GM23338 (cell line): ENCODE data around the gene CADPS2. TPM values are rescaled to one million over a fixed set of nuclear protein-coding genes. Genes with fewer than 3 reads are reported as not detected.
A peak's percentile ranks its signal among the peaks of the same experiment; 100 is the strongest.

Experiments
- ATAC-seq: fragments of 200-7000 bp; cut with Tn5 transposase; 3 replicates; pipeline ENCODE4 v1.9.1; 2020
- DNase-seq: peaks from one replicate; pipeline ENCODE4 v3.0.0-alpha.2; 2015; ENCODE audit warnings: low spot score
- H2AFZ ChIP-seq: fragments of 200-600 bp; sonication (generic); 2 replicates; pipeline ENCODE4 v1.8.0; 2016; ENCODE audit warnings: antibody characterized with exemption, mild to moderate bottlenecking, moderate library complexity
- H3F3A ChIP-seq: fragments of 200-600 bp; sonication (generic); replicated peaks from 2 replicates; pipeline ENCODE4 v1.8.0; 2017; ENCODE audit warnings: antibody characterized with exemption, mixed run types, low read depth
- H3K27ac ChIP-seq: fragments of 200-600 bp; sonication (generic); 2 replicates; pipeline ENCODE4 v1.6.1; 2016; ENCODE audit warnings: low read depth
- H3K27me3 ChIP-seq: fragments of 200-600 bp; sonication (generic); 2 replicates; pipeline ENCODE4 v1.8.0; 2016; ENCODE audit warnings: mild to moderate bottlenecking, mixed run types, moderate library complexity; ENCODE audit not compliant: insufficient read depth
- H3K36me3 ChIP-seq: fragments of 200-600 bp; sonication (generic); 2 replicates; pipeline ENCODE4 v1.8.0; 2016; ENCODE audit warnings: mild to moderate bottlenecking; ENCODE audit not compliant: insufficient read depth
- H3K4me1 ChIP-seq: fragments of 200-600 bp; sonication (generic); 2 replicates; pipeline ENCODE4 v1.8.0; 2016; ENCODE audit warnings: mild to moderate bottlenecking, moderate library complexity; ENCODE audit not compliant: insufficient read depth
- H3K4me2 ChIP-seq: fragments of 200-600 bp; sonication (generic); 2 replicates; pipeline ENCODE4 v1.7.1; 2017; ENCODE audit warnings: mixed run types
- H3K4me3 ChIP-seq: fragments of 200-600 bp; sonication (generic); 2 replicates; pipeline ENCODE4 v1.6.1; 2016; ENCODE audit warnings: mixed run types
- H3K79me2 ChIP-seq: fragments of 200-600 bp; sonication (generic); replicated peaks from 2 replicates; pipeline ENCODE4 v1.8.0; 2017; ENCODE audit warnings: mild to moderate bottlenecking; ENCODE audit not compliant: insufficient read depth
- H3K9me2 ChIP-seq: fragments of 200-600 bp; sonication (generic); 2 replicates; pipeline ENCODE4 v1.8.0; 2017; ENCODE audit not compliant: insufficient read depth
- H4K20me1 ChIP-seq: fragments of 200-600 bp; sonication (generic); replicated peaks from 2 replicates; pipeline ENCODE4 v1.8.0; 2017; ENCODE audit warnings: mild to moderate bottlenecking; ENCODE audit not compliant: insufficient read depth
- H3K27ac Mint-ChIP-seq: 2 replicates; pipeline ENCODE4 v1.8.0; 2020; ENCODE audit warnings: inconsistent platforms, mild to moderate bottlenecking, moderate library complexity, mixed read lengths
- H3K27me3 Mint-ChIP-seq: 3 replicates; pipeline ENCODE4 v1.8.0; 2022; ENCODE audit warnings: low read depth, mild to moderate bottlenecking, moderate library complexity, mixed read lengths, inconsistent platforms; ENCODE audit not compliant: insufficient read depth, poor library complexity
- H3K36me3 Mint-ChIP-seq: 3 replicates; pipeline ENCODE4 v1.8.0; 2021; ENCODE audit warnings: low read depth, mild to moderate bottlenecking, inconsistent platforms, moderate library complexity, mixed read lengths
- H3K4me1 Mint-ChIP-seq: 3 replicates; pipeline ENCODE4 v1.8.0; 2020; ENCODE audit warnings: mild to moderate bottlenecking, inconsistent platforms, mixed read lengths
- H3K4me3 Mint-ChIP-seq: 3 replicates; pipeline ENCODE4 v1.8.0; 2021; ENCODE audit warnings: moderate library complexity, mild to moderate bottlenecking, inconsistent platforms, mixed read lengths
- H3K9me3 Mint-ChIP-seq: 3 replicates; pipeline ENCODE4 v1.8.0; 2020; ENCODE audit warnings: moderate library complexity, mild to moderate bottlenecking, inconsistent platforms, mixed read lengths
- EZH2 ChIP-seq: fragments of 200-600 bp; sonication (generic); IDR thresholded peaks from one replicate; pipeline ENCODE4 v1.8.0; 2017; ENCODE audit warnings: antibody characterized with exemption, mild to moderate bottlenecking, low read depth; ENCODE audit not compliant: unreplicated experiment
- POLR2AphosphoS5 ChIP-seq: IDR thresholded peaks from 2 replicates; pipeline ENCODE4 v1.6.1; 2016; ENCODE audit warnings: antibody characterized with exemption, low read depth
- STAT1 ChIP-seq: IDR thresholded peaks from one replicate; pipeline ENCODE4 v1.6.1; 2016; ENCODE audit warnings: antibody characterized with exemption; ENCODE audit not compliant: unreplicated experiment
- polyA plus RNA-seq: library from polyadenylated mRNA; unstranded; fragments of >200 nt; fragmentation: Nextera tagmentation; extraction: Ambion mirVana; gene quantifications from 2 replicates; pipeline ENCODE4 v1.2.1, GENCODE V29; 2016
- total RNA-seq: library from RNA; depleted of rRNA; stranded (reverse); fragments of >200 nt; shearing (Covaris generic); gene quantifications from 2 replicates; pipeline ENCODE4 v1.2.3, GENCODE V29; 2014
- TF ChIP-seq, protein P1 (sequence below): fragments of 250-450 bp; sonication (Bioruptor Pico); IDR thresholded peaks from 2 replicates; pipeline ENCODE4 v1.5.0; 2020; ENCODE audit warnings: mild to moderate bottlenecking, moderate library complexity

Gene CADPS2
- total and polyA plus RNA-seq, 2 experiments from 2014 or later: 16.3 to 36.9 TPM

DNA sequence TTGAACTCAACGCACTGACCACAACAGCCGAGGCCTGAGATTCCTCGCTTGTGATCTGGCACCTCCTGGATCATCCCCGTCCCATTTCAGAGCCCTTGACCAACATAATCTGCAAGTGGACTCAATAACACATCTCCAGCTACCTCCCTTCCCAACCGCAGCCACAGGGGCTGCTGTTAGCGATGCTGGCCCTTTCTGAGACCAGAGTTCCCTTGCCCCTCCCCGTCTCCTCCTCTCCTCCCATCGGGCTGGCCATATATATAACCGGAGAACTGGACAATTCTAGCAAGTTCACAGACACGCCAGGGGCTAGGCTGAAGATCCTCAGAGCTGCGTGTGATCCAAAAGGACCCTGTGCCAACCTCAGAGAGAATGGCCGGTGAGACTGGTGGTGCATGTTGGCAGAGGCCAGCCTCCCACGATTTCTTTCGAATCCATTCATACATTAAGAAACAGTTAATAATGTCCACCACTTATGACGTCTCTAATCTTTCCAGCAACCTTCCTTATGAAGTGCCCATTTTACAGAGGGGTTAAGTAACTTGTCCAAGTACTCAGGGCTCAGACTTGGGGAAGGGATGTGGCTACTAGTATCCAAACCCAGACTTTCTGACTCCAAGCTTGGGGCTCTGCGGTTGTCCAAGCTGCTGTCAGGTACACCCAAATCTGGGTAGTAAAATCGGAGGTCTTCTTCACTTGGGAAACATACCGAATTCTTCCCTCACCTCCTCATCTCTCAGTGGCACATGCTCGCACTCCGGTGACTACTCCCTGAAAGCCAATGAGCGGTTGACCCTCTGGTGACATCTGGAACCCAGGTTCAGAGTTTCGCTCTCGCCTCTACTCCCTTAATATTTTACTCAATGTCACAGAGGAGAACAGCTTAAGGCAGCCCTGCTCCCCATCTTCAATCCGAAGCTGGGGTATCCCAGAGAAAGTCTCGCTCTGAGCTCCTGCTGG lies 570.5 kb downstream of the CADPS2 start:
- Histone ChIP-seq H3K36me3 (no peaks in the 10 kb centered on the region), H3K27me3 (peaks cover 93% of the 10 kb centered on the region), H3K4me3 (peak overlapping the region; percentile 66), H2AFZ (peak overlapping the region; percentile 83), H3K27ac (no peak overlapping the region), H4K20me1 (no peaks in the 10 kb centered on the region), H3K4me2 (peak overlapping the region; percentile 88), H3K79me2 (no peaks in the 10 kb centered on the region), H3K4me1 (peaks cover 48% of the 10 kb centered on the region), H3F3A (0 out of 2 replicates have a peak, but pooled peaks cover 11% of the 10 kb centered on the region), H3K9me2 (no peaks in the 10 kb centered on the region)
- peak; percentile 62 for DNase-seq
- no peaks in the 10 kb centered on the region for H3K9me3 Mint-ChIP-seq
- peak overlapping the region; percentile 69 for H3K4me3 Mint-ChIP-seq
- H3K27ac Mint-ChIP-seq: no peak overlapping the region
- H3K4me1 Mint-ChIP-seq: peaks cover 39% of the 10 kb centered on the region
- peaks cover 71% of the 10 kb centered on the region for H3K27me3 Mint-ChIP-seq
- peak; percentile 20 for ATAC-seq
- H3K36me3 Mint-ChIP-seq: no peaks in the 10 kb centered on the region
- TF ChIP-seq, protein P1, sequence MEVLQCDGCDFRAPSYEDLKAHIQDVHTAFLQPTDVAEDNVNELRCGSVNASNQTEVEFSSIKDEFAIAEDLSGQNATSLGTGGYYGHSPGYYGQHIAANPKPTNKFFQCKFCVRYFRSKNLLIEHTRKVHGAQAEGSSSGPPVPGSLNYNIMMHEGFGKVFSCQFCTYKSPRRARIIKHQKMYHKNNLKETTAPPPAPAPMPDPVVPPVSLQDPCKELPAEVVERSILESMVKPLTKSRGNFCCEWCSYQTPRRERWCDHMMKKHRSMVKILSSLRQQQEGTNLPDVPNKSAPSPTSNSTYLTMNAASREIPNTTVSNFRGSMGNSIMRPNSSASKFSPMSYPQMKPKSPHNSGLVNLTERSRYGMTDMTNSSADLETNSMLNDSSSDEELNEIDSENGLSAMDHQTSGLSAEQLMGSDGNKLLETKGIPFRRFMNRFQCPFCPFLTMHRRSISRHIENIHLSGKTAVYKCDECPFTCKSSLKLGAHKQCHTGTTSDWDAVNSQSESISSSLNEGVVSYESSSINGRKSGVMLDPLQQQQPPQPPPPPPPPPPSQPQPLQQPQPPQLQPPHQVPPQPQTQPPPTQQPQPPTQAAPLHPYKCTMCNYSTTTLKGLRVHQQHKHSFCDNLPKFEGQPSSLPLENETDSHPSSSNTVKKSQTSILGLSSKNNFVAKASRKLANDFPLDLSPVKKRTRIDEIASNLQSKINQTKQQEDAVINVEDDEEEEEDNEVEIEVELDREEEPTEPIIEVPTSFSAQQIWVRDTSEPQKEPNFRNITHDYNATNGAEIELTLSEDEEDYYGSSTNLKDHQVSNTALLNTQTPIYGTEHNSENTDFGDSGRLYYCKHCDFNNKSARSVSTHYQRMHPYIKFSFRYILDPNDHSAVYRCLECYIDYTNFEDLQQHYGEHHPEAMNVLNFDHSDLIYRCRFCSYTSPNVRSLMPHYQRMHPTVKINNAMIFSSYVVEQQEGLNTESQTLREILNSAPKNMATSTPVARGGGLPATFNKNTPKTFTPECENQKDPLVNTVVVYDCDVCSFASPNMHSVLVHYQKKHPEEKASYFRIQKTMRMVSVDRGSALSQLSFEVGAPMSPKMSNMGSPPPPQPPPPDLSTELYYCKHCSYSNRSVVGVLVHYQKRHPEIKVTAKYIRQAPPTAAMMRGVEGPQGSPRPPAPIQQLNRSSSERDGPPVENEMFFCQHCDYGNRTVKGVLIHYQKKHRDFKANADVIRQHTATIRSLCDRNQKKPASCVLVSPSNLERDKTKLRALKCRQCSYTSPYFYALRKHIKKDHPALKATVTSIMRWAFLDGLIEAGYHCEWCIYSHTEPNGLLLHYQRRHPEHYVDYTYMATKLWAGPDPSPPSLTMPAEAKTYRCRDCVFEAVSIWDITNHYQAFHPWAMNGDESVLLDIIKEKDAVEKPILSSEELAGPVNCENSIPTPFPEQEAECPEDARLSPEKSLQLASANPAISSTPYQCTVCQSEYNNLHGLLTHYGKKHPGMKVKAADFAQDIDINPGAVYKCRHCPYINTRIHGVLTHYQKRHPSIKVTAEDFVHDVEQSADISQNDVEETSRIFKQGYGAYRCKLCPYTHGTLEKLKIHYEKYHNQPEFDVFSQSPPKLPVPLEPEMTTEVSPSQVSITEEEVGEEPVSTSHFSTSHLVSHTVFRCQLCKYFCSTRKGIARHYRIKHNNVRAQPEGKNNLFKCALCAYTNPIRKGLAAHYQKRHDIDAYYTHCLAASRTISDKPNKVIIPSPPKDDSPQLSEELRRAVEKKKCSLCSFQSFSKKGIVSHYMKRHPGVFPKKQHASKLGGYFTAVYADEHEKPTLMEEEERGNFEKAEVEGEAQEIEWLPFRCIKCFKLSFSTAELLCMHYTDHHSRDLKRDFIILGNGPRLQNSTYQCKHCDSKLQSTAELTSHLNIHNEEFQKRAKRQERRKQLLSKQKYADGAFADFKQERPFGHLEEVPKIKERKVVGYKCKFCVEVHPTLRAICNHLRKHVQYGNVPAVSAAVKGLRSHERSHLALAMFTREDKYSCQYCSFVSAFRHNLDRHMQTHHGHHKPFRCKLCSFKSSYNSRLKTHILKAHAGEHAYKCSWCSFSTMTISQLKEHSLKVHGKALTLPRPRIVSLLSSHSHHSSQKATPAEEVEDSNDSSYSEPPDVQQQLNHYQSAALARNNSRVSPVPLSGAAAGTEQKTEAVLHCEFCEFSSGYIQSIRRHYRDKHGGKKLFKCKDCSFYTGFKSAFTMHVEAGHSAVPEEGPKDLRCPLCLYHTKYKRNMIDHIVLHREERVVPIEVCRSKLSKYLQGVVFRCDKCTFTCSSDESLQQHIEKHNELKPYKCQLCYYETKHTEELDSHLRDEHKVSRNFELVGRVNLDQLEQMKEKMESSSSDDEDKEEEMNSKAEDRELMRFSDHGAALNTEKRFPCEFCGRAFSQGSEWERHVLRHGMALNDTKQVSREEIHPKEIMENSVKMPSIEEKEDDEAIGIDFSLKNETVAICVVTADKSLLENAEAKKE (CRISPR knock-in tag): no peak
- TF ChIP-seq EZH2 (peak; percentile 89), STAT1 (no peak)

DNA sequence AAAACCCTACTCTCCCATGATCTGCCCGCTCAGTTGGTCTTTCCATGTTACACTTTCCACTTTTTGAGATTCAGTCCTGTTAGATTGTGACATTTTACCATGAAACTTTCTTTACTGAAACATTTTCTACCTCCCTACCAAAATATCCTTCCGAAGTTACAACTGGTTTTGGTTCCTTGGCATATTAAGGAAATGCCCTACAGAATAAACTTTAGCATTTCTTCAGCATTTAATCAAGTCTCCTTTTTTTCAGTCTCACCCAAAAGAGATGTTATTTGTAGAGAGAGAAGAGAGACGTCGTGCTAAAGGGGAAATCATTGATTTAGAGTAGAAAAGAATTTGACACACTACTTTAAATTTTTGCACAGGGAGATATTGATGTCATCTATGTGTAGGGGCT lies 572.0 kb downstream of the CADPS2 start:
- Histone ChIP-seq H3K36me3 (no peaks in the 10 kb centered on the region), H2AFZ (no peak overlapping the region), H3K4me2 (peak overlapping the region; percentile 88), H3F3A (peaks cover 13% of the 10 kb centered on the region; the same call in 1 of the 2 replicates), H3K27ac (no peak overlapping the region), H3K4me3 (peak overlapping the region; percentile 66), H3K9me2 (no peaks in the 10 kb centered on the region), H3K4me1 (peaks cover 54% of the 10 kb centered on the region), H4K20me1 (no peaks in the 10 kb centered on the region), H3K27me3 (peaks cover 100% of the 10 kb centered on the region), H3K79me2 (no peaks in the 10 kb centered on the region)
- Mint-ChIP-seq H3K27me3 (peaks cover 82% of the 10 kb centered on the region), H3K36me3 (no peaks in the 10 kb centered on the region), H3K4me1 (peaks cover 46% of the 10 kb centered on the region), H3K9me3 (no peaks in the 10 kb centered on the region), H3K4me3 (peak overlapping the region; percentile 69), H3K27ac (no peak overlapping the region)
- DNase-seq (no peak), ATAC-seq (no peak)
- TF ChIP-seq POLR2AphosphoS5: no peak
- TF ChIP-seq EZH2: peak; percentile 71
